ENCODE data around the gene OTP. TPM values are rescaled to one million over a fixed set of nuclear protein-coding genes. Genes with fewer than 3 reads are reported as not detected.

The OTP gene
- total RNA-seq, 1 experiment from 2014 or later: not detected

GRCh38 chr5:77638763-77639671 is 504 bp upstream of the OTP start:
- ChIA-PET CTCF (interaction anchor here (0.8 kb wide), 1 partner anchor 8 kb away, joined by 3 read pairs; no protein-coding TSS in a partner anchor), POLR2A (ENCODE audit: low non-redundant PET) (no interaction called here)
- Histone ChIP-seq H3K27me3 (replicated peaks; ENCODE audit: insufficient read depth, low read depth, low read length, poor library complexity) (peaks cover 100% of the 10 kb centered on the region), H3K4me3 (ENCODE audit: low read depth, low read length, poor library complexity, severe bottlenecking) (no peak overlapping the region), H3K9me3 (ENCODE audit: low read depth, low read length, poor library complexity, severe bottlenecking) (no peaks in the 10 kb centered on the region), H3K4me1 (ENCODE audit: insufficient read depth, low read length, poor library complexity, severe bottlenecking) (no peaks in the 10 kb centered on the region), H3K36me3 (ENCODE audit: insufficient read depth, low read length, poor library complexity, severe bottlenecking) (no peaks in the 10 kb centered on the region), H3K27ac (ENCODE audit: low read depth, low read length, poor library complexity, severe bottlenecking) (no peak overlapping the region)
- DNase-seq (ENCODE audit: low spot score): no peak
- TF ChIP-seq, protein P1, sequence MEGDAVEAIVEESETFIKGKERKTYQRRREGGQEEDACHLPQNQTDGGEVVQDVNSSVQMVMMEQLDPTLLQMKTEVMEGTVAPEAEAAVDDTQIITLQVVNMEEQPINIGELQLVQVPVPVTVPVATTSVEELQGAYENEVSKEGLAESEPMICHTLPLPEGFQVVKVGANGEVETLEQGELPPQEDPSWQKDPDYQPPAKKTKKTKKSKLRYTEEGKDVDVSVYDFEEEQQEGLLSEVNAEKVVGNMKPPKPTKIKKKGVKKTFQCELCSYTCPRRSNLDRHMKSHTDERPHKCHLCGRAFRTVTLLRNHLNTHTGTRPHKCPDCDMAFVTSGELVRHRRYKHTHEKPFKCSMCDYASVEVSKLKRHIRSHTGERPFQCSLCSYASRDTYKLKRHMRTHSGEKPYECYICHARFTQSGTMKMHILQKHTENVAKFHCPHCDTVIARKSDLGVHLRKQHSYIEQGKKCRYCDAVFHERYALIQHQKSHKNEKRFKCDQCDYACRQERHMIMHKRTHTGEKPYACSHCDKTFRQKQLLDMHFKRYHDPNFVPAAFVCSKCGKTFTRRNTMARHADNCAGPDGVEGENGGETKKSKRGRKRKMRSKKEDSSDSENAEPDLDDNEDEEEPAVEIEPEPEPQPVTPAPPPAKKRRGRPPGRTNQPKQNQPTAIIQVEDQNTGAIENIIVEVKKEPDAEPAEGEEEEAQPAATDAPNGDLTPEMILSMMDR (conservative IDR thresholded peaks at IDR 0.05; ENCODE audit: low read depth, low read length): no peak
- TF ChIP-seq EZH2 (IDR thresholded peaks at IDR 0.05; ENCODE audit: borderline replicate concordance, low read depth, low read length, poor library complexity, severe bottlenecking): no peak
- BruUV-seq (replicated peaks): no TSS peak
- intact Hi-C loops (cut with micrococcal nuclease; ENCODE audit: unreplicated experiment): loop anchor here (10.0 kb wide), 1 partner anchor 316 kb away; no protein-coding TSS in a partner anchor

DNA sequence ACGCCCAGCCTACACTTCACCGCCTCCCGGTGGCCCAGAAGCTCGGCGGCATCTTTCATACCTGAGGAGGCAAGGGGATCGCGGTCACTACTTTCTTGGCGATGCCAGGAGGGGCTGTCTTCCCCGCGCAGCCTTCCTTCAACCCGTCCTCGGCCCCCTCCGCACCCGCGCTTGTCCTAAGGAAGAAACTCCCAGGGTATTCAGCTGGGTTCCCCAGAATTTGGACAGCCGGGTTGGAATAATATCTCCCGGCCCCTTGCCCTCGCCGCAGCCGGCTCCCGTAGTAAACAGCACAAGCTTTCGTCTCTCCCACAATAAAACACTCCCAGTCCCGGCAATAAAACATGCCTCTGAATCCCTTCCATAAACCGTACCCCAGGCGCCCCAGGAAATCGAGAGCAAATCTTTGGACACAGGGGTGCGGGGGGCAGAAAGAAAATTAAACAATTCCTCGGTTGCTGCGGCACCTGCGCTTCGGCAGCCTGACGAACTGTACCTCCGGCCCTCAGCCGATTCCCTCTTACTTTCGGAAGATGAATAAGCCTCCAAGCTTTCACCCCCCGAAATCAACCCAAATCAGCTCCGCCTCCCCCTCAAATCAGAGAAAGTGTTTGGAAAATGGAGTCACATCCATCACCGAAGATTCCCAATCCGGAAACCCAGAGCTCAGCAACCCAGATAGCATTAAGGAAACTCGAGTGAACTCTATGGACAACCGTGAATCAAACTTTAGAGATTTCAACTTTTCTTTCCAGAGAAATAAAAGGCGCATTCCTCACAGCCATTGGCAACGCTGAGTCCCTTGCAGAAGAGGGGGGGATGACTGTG is 1.1 kb downstream of the OTP start:
- ChIA-PET CTCF (no interaction called here), POLR2A (ENCODE audit: low non-redundant PET) (no interaction called here)
- Histone ChIP-seq H3K27ac (ENCODE audit: low read depth, low read length, poor library complexity, severe bottlenecking) (no peak overlapping the region), H3K4me3 (ENCODE audit: low read depth, low read length, poor library complexity, severe bottlenecking) (no peak overlapping the region), H3K4me1 (ENCODE audit: insufficient read depth, low read length, poor library complexity, severe bottlenecking) (no peaks in the 10 kb centered on the region), H3K27me3 (replicated peaks; ENCODE audit: insufficient read depth, low read depth, low read length, poor library complexity) (peaks cover 100% of the 10 kb centered on the region), H3K9me3 (ENCODE audit: low read depth, low read length, poor library complexity, severe bottlenecking) (no peaks in the 10 kb centered on the region), H3K36me3 (ENCODE audit: insufficient read depth, low read length, poor library complexity, severe bottlenecking) (no peaks in the 10 kb centered on the region)
- peak; percentile 97 for TF ChIP-seq EZH2 (IDR thresholded peaks at IDR 0.05; ENCODE audit: borderline replicate concordance, low read depth, low read length, poor library complexity, severe bottlenecking)
- TF ChIP-seq, protein P1 (conservative IDR thresholded peaks at IDR 0.05; ENCODE audit: low read depth, low read length): no peak
- no peak for DNase-seq (ENCODE audit: low spot score)
- BruUV-seq (replicated peaks): no TSS peak
- intact Hi-C loops (cut with micrococcal nuclease; ENCODE audit: unreplicated experiment): loop anchor here (10.0 kb wide), 1 partner anchor 317 kb away; no protein-coding TSS in a partner anchor

DNA sequence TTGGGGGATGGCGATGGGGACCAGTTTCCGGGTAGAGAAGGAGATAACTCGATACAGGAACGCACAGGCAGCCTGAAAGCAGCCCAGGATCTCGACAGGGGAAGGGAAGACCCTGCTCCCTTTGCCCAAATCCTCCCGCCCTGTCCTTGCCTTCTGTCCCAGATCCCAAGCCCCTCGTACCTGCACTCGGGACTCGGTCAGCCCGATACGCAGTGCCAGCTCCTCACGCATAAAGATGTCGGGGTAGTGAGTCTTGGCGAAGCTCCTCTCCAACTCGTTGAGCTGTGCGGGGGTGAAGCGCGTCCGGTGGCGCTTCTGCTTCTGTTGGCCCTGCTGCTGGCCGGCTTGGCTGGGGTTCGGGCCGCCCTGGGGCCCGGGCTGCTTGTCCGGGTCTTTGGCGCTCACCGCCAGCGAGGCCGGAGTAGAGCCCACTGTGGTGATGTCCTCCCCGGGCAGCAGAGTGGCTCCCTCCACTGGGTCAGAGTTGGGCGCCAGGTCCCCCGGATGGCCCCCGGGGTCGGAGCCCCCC is 1.8 kb downstream of the OTP start:
- H3K27ac ChIP-seq (ENCODE audit: low read depth, low read length, poor library complexity, severe bottlenecking): no peak overlapping the region
- no TSS peak for BruUV-seq (replicated peaks)
- intact Hi-C loops (cut with micrococcal nuclease; ENCODE audit: unreplicated experiment): loop anchor here (10.0 kb wide), 1 partner anchor 318 kb away; no protein-coding TSS in a partner anchor
- no peak overlapping the region for H3K4me3 ChIP-seq (ENCODE audit: low read depth, low read length, poor library complexity, severe bottlenecking)
- H3K4me1 ChIP-seq (ENCODE audit: insufficient read depth, low read length, poor library complexity, severe bottlenecking): no peaks in the 10 kb centered on the region
- POLR2A ChIA-PET (ENCODE audit: low non-redundant PET): no interaction called here
- DNase-seq (ENCODE audit: low spot score): no peak
- H3K27me3 ChIP-seq (replicated peaks; ENCODE audit: insufficient read depth, low read depth, low read length, poor library complexity): peaks cover 100% of the 10 kb centered on the region
- H3K9me3 ChIP-seq (ENCODE audit: low read depth, low read length, poor library complexity, severe bottlenecking): no peaks in the 10 kb centered on the region
- TF ChIP-seq, protein P1 (conservative IDR thresholded peaks at IDR 0.05; ENCODE audit: low read depth, low read length): no peak
- no peak for TF ChIP-seq EZH2 (IDR thresholded peaks at IDR 0.05; ENCODE audit: borderline replicate concordance, low read depth, low read length, poor library complexity, severe bottlenecking)
- no peaks in the 10 kb centered on the region for H3K36me3 ChIP-seq (ENCODE audit: insufficient read depth, low read length, poor library complexity, severe bottlenecking)
- CTCF ChIA-PET: no interaction called here

All from A673 (cell line).